Activated CD4-positive, alpha-beta T cell treated with anti-CD3 and anti-CD28 coated beads for 48 hours (primary cell): ENCODE data around the gene CCNT2.
"Not testable (repeated sequence)": the region's sequence is repeated elsewhere in the genome, so short reads cannot be mapped to it uniquely, and the experiment has no call there.

ENCODE experiments used
- DNase-seq: peaks from one replicate; pipeline ENCODE4 v3.0.0-alpha.2; 2020

The CCNT2 gene

GRCh38 chr2:134918526-134919340 is at the start of gene CCNT2:
TSS of gene CCNT2 (plus strand) at chr2:134918822. CDS start at chr2:134918855, 33 bp downstream.
- peak; percentile 100 for DNase-seq

- no peak for DNase-seq
Measured at GRCh38 chr2:134869946-134870736, 48.5 kb upstream of the CCNT2 start.

- no peak for DNase-seq
Measured at GRCh38 chr2:134873152-134873551, 45.5 kb upstream of the CCNT2 start.

GRCh38 chr2:134875309-134875708 is 43.3 kb upstream of the CCNT2 start:
- no peak for DNase-seq

GRCh38 chr2:134882773-134883172 is 35.8 kb upstream of the CCNT2 start:
- DNase-seq, result no peak

GRCh38 chr2:134883552-134884293 is 34.9 kb upstream of the CCNT2 start:
- no peak for DNase-seq

- DNase-seq, result no peak
Measured at GRCh38 chr2:134884435-134884834, 34.2 kb upstream of the CCNT2 start.

- DNase-seq, result no peak
Measured at GRCh38 chr2:134892282-134893035, 26.2 kb upstream of the CCNT2 start.

GRCh38 chr2:134897932-134898331 is 20.7 kb upstream of the CCNT2 start:
- no peak for DNase-seq

GRCh38 chr2:134899204-134899603 is 19.4 kb upstream of the CCNT2 start:
- no peak for DNase-seq

- DNase-seq, result no peak
Measured at GRCh38 chr2:134900151-134900550, 18.5 kb upstream of the CCNT2 start.

- DNase-seq, result not testable (repeated sequence)
Measured at GRCh38 chr2:134903701-134904100, 14.9 kb upstream of the CCNT2 start.

GRCh38 chr2:134905168-134905567 is 13.5 kb upstream of the CCNT2 start:
- no peak for DNase-seq

- DNase-seq, result no peak
Measured at GRCh38 chr2:134906726-134907125, 11.9 kb upstream of the CCNT2 start.

GRCh38 chr2:134907441-134908116 is 11.0 kb upstream of the CCNT2 start:
- DNase-seq, result not testable (repeated sequence)

GRCh38 chr2:134910763-134911399 is 7.7 kb upstream of the CCNT2 start:
- DNase-seq, result no peak

GRCh38 chr2:134911400-134911785 is 7.2 kb upstream of the CCNT2 start:
- DNase-seq, result no peak

GRCh38 chr2:134912361-134912760 is 6.3 kb upstream of the CCNT2 start:
- no peak for DNase-seq

GRCh38 chr2:134917360-134917865 is 1.2 kb upstream of the CCNT2 start:
- peak; percentile 24 for DNase-seq

GRCh38 chr2:134917888-134918525 is 615 bp upstream of the CCNT2 start:
- DNase-seq, result peak; percentile 93
